Left lung (tissue), 10 donors: ENCODE measurements around the gene PRKCA. TPM values are rescaled to one million over a fixed set of nuclear protein-coding genes. Genes with fewer than 3 reads are reported as not detected.

ENCODE experiments used
- ATAC-seq: fragments of 200-7000 bp; cut with Tn5 transposase; one replicate; pipeline ENCODE4 v1.9.1; 2020; ENCODE audit warnings: moderate library complexity
- DNase-seq, 4 donors: peaks; one replicate each; pipeline ENCODE4 v3.0.0-alpha.2; 2013 to 2020
- H3K27ac ChIP-seq, 2 donors: fragments of 200-600 bp; sonication (generic) in 1 of 2; one replicate each; pipeline versions ENCODE4 v1.5.0 to v1.8.0; 2020 to 2021
- H3K27me3 ChIP-seq, 2 donors: fragments of 200-600 bp; sonication (generic) in 1 of 2; one replicate each; pipeline versions ENCODE4 v1.5.0 to v1.8.0; 2020 to 2021
- H3K36me3 ChIP-seq, 2 donors: fragments of 200-600 bp; sonication (generic) in 1 of 2; one replicate each; pipeline versions ENCODE4 v1.5.0 to v1.8.0; 2020 to 2021
- H3K4me1 ChIP-seq, 2 donors: fragments of 200-600 bp; one replicate each; pipeline ENCODE4 v1.8.0; 2021
- H3K4me3 ChIP-seq, 2 donors: fragments of 200-600 bp; sonication (generic) in 1 of 2; one replicate each; pipeline versions ENCODE4 v1.5.0 to v1.8.0; 2020 to 2021; ENCODE audit warnings: mild to moderate bottlenecking in 1 of 2
- H3K9me3 ChIP-seq, 2 donors: fragments of 200-600 bp; sonication (generic) in 1 of 2; one replicate each; pipeline versions ENCODE4 v1.5.0 to v1.8.0; 2020 to 2021
- intact Hi-C, 2 donors: fragments of 100-400 bp; cut with DNase I; formaldehyde crosslinking; loops; one replicate each; pipeline versions ENCODE4 v1.11.2 to v1.14.2; 2022
- polyA plus RNA-seq, 6 donors: library from polyadenylated mRNA; unstranded; fragments of 120-200 nt; gene quantifications; one replicate each; pipeline ENCODE4 v1.2.1, GENCODE V29; 2013; ENCODE audit not compliant: insufficient read length in 6 of 6
- total RNA-seq, 2 donors: library from RNA; stranded (reverse); fragmentation: NEBNext Ultra II Directional; extraction: Animal tissue kit (Norgen Biotek cat#: 25700); gene quantifications; one replicate each; pipeline ENCODE4 v1.2.1, GENCODE V29; 2021
- TF ChIP-seq, protein P1 (sequence below), 2 donors: fragments of 200-600 bp; sonication (generic) in 1 of 2; IDR thresholded peaks; one replicate each; pipeline versions ENCODE4 v1.5.0 to v1.8.0; 2021; ENCODE audit warnings: antibody characterized with exemption in 2 of 2
- donor health status: DM: no; HTN: yes; CAD: no.
- donor health status: DM: no; HTN: no; CAD: no.

The PRKCA gene
- total and polyA plus RNA-seq, 8 donors = 16.4 to 30.4 (median 17.5) TPM

DNA sequence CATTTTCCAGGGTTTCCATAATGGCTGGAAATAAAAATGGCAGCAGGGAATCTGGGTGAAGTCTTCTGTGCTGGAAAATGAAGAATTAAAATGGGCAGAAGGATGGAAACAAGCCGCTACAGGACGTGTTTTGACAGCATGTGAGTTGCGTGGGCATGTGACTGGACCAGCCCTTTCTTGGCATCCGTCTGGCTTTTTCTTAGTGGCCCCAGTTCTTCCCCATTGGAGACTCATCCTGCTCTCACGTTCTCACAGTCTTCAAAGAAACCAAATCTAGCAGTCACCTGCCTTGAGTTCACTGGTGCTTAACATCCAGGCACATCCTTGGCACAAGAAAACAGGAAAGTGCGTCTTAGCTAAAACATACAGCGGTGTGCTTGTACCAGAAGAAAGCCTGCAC is 352.4 kb downstream of the PRKCA start:
- no peak overlapping the region for H3K4me3 ChIP-seq
- H3K9me3 ChIP-seq = no peaks in the 10 kb centered on the region
- no peaks in the 10 kb centered on the region for H3K27me3 ChIP-seq
- no peaks in the 10 kb centered on the region for H3K4me1 ChIP-seq
- TF ChIP-seq, protein P1, sequence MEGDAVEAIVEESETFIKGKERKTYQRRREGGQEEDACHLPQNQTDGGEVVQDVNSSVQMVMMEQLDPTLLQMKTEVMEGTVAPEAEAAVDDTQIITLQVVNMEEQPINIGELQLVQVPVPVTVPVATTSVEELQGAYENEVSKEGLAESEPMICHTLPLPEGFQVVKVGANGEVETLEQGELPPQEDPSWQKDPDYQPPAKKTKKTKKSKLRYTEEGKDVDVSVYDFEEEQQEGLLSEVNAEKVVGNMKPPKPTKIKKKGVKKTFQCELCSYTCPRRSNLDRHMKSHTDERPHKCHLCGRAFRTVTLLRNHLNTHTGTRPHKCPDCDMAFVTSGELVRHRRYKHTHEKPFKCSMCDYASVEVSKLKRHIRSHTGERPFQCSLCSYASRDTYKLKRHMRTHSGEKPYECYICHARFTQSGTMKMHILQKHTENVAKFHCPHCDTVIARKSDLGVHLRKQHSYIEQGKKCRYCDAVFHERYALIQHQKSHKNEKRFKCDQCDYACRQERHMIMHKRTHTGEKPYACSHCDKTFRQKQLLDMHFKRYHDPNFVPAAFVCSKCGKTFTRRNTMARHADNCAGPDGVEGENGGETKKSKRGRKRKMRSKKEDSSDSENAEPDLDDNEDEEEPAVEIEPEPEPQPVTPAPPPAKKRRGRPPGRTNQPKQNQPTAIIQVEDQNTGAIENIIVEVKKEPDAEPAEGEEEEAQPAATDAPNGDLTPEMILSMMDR (IDR thresholded peaks at IDR 0.05) = no peak
- no peaks in the 10 kb centered on the region for H3K36me3 ChIP-seq
- intact Hi-C loops = no loop called here
- no peak overlapping the region for H3K27ac ChIP-seq
- no peak for DNase-seq
- no peak for ATAC-seq

DNA sequence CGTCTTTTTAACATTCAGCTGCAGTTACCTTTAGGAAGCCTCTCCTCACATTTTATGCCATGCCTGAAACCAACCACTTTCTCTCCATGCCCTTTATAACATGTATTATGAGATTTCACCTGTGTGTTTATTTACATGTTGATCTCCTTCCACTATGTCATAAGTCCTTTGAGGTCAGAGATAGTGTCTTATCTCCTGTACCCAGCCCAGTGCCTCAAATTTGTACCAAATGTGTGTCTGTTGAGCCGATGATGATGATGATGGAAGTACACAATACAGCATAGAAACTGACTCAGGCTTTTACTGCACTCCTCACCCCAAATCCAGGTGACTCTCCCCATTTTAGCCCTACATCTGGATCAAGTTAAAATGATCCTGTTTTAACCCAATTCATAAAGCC is 353.0 kb downstream of the PRKCA start:
- TF ChIP-seq, protein P1 (IDR thresholded peaks at IDR 0.05) = no peak
- Histone ChIP-seq H3K27me3 (no peaks in the 10 kb centered on the region), H3K4me3 (no peak overlapping the region), H3K4me1 (no peaks in the 10 kb centered on the region), H3K9me3 (no peaks in the 10 kb centered on the region), H3K36me3 (no peaks in the 10 kb centered on the region), H3K27ac (no peak overlapping the region)
- intact Hi-C loops = no loop called here
- DNase-seq (no peak), ATAC-seq (no peak)

DNA sequence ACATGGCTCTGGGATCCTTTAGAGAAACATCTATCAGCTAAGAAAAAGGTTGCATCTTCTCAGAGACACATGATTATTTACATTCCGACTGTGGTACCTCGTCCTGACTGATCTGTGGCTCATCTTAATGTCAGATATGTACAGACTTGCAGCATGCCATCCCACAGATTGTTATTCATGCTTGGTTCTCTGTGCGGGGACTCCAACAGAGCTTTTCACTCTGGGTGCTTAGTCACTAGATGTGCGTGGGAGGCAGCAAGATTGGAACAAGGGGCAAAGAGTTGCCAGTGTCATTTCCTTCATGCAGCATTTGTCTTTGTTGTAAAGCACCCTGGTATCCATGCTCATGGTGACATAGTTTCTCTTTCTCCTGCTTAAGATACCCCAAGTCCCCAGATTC is 353.4 kb downstream of the PRKCA start:
- Histone ChIP-seq H3K27me3 (no peaks in the 10 kb centered on the region), H3K4me3 (no peak overlapping the region), H3K9me3 (no peaks in the 10 kb centered on the region), H3K4me1 (no peaks in the 10 kb centered on the region), H3K27ac (no peak overlapping the region), H3K36me3 (no peaks in the 10 kb centered on the region)
- no peak for ATAC-seq
- intact Hi-C loops = no loop called here
- TF ChIP-seq, protein P1 (IDR thresholded peaks at IDR 0.05) = no peak
- no peak for DNase-seq

DNA sequence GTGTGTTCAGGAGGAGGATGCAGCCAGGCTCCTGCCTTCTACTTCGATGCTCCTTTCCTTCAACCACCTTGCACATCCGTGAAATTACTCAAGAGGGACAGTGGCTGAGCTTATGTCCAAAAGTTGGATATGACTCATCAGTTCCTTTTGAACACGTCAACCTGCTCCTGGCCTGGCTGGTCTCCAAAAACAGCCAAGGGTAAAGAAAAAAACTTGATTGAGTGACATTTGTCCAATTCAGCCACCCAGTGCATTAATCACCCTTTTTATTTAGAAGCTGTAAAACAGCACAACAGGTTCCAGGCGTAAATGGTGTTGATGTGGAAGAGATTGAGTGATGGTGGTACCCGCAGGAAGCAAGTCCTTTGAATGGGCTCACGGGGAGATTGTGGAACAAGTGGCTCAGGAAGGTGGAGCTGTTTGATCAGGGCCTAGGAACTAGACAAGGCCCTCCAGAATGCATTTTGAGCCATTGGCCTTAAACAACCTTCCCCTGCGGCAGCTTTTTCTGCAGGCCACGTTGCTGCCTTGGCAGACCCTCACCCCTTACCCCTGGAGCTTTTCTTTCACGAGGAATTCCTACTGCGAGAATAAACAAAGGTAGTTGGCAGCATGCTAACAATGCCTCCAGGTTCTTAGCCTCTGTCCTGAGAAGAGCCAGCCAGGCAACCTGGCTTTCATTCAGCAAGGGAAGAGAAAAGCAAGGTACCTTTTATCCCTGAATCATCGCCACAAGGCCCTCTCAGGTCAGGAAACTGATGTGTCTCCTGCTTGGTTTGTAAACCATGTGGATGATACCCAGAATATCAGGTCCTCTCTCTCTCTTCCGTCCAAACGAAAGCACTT is 359.2 kb downstream of the PRKCA start:
- DNase-seq (no peak), ATAC-seq (peak; percentile 14)
- intact Hi-C loops = no loop called here
- Histone ChIP-seq H3K4me1 (no peaks in the 10 kb centered on the region), H3K4me3 (no peak overlapping the region), H3K36me3 (no peaks in the 10 kb centered on the region), H3K27me3 (no peaks in the 10 kb centered on the region), H3K9me3 (no peaks in the 10 kb centered on the region), H3K27ac (no peak overlapping the region)
- TF ChIP-seq, protein P1 (IDR thresholded peaks at IDR 0.05) = no peak

DNA sequence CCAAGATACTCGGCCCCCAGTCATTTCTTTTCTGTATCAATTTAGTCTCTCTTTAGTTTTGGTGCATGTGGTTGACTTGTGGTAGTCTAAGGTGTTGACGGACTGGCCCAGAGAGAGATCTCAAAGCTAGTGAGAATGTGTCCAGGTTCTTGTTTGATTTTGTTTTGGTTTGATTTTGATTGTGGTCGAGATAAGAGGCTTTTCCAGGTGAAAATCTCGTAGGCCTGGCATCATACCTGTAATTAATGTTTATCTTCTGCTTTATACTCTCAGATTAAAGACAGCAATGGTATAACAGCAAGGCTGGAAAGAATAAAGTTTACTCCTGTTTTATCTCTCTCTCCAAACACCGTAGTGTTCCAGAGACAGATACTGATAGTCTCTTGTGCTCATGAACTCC is 360.1 kb downstream of the PRKCA start:
- Histone ChIP-seq H3K4me1 (no peaks in the 10 kb centered on the region), H3K27ac (no peak overlapping the region), H3K9me3 (no peaks in the 10 kb centered on the region), H3K36me3 (no peaks in the 10 kb centered on the region), H3K4me3 (no peak overlapping the region), H3K27me3 (no peaks in the 10 kb centered on the region)
- DNase-seq = no peak
- TF ChIP-seq, protein P1 (IDR thresholded peaks at IDR 0.05) = no peak
- no peak for ATAC-seq
- intact Hi-C loops = no loop called here
